ENCODE data around the gene MYOF.
"Not testable (repeated sequence)": the region's sequence is repeated elsewhere in the genome, so short reads cannot be mapped to it uniquely, and the experiment has no call there.

The MYOF gene

GRCh38 chr10:93290661-93291354 lies 191.3 kb downstream of the MYOF start:
- no peak overlapping the region for H2AFZ ChIP-seq (ENCODE audit: low read depth, low read length)
- H2BK5ac ChIP-seq (ENCODE audit: low read depth, low read length, poor library complexity, severe bottlenecking): no peak overlapping the region
- H4K8ac ChIP-seq (ENCODE audit: low read length): no peak overlapping the region
- H3K36me3 ChIP-seq (ENCODE audit: control insufficient read depth in 1 of 2, insufficient read depth in 2 of 2, low read depth in 1 of 2, low read length in 2 of 2): no peaks in the 10 kb centered on the region
- H3K9me3 ChIP-seq (ENCODE audit: control insufficient read depth, low read length): no peaks in the 10 kb centered on the region
- H2BK15ac ChIP-seq (ENCODE audit: low read depth, poor library complexity, severe bottlenecking): no peak overlapping the region
- no peaks in the 10 kb centered on the region for H3K4me1 ChIP-seq (ENCODE audit: control insufficient read depth, insufficient read depth, low read depth, low read length)
- H3K4me3 ChIP-seq (ENCODE audit: insufficient read depth in 1 of 2, low read depth in 1 of 2, low read length in 2 of 2): no peak overlapping the region
- no peak overlapping the region for H3K23ac ChIP-seq (ENCODE audit: low read length in 2 of 2)
- DNase-seq: no peak
- H3K4ac ChIP-seq (ENCODE audit: low read depth in 1 of 2, low read length in 2 of 2): no peak overlapping the region
- H4K91ac ChIP-seq (ENCODE audit: low read length): no peak overlapping the region
- H3K9ac ChIP-seq (ENCODE audit: low read length): no peak overlapping the region
- H3K27ac ChIP-seq (ENCODE audit: low read length, poor library complexity, severe bottlenecking): no peak overlapping the region
- no peak overlapping the region for H3K14ac ChIP-seq (ENCODE audit: low read length in 2 of 2)
- H3K79me1 ChIP-seq (replicated peaks; ENCODE audit: low read length, poor library complexity, severe bottlenecking): no peaks in the 10 kb centered on the region
- H3K4me2 ChIP-seq (ENCODE audit: low read length, poor library complexity, severe bottlenecking): no peak overlapping the region
- no peaks in the 10 kb centered on the region for H3K27me3 ChIP-seq (ENCODE audit: control insufficient read depth in 1 of 2, insufficient read depth in 1 of 2, low read length in 2 of 2)
- H2AK5ac ChIP-seq (ENCODE audit: low read length, severe bottlenecking): no peak overlapping the region
- no peak overlapping the region for H2BK12ac ChIP-seq (ENCODE audit: low read length in 2 of 2)
- no peak overlapping the region for H3K18ac ChIP-seq (ENCODE audit: low read depth in 1 of 2, low read length in 2 of 2)
- WGBS: 93% methylated on average over 4 of the region's 5 CpGs
- no peak overlapping the region for H2BK120ac ChIP-seq (ENCODE audit: low read depth, low read length)

GRCh38 chr10:93288679-93289634 lies 193.2 kb downstream of the MYOF start:
- peak overlapping the region; percentile 61 for H2AK5ac ChIP-seq (ENCODE audit: low read length, severe bottlenecking)
- no peak overlapping the region for H2BK12ac ChIP-seq (ENCODE audit: low read length in 2 of 2)

DNA sequence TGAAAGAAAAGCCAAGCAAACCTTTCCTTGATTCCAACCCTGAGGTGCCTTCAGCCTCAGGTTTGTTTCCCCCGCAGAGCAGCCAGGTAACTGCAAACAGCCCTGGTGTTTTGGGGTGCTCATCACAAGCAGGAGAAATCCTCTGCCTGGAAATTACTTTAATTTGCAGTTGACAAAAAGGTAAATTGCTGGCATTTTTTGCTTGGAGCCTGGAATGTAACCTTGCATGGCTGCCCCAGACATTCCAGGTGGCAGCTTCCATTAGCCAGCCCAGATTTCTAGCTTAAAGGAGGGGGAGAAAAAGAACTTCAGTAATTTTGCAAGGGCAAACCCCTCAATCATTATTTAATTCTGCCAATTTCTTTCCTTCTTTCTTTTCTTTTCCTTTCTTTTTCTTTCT lies 194.4 kb downstream of the MYOF start:
- Histone ChIP-seq H2AFZ (ENCODE audit: low read depth, low read length) (no peak overlapping the region), H3K9ac (ENCODE audit: low read length) (no peak overlapping the region), H3K27ac (ENCODE audit: low read length, poor library complexity, severe bottlenecking) (no peak overlapping the region), H3K36me3 (ENCODE audit: control insufficient read depth in 1 of 2, insufficient read depth in 2 of 2, low read depth in 1 of 2, low read length in 2 of 2) (no peaks in the 10 kb centered on the region), H2BK120ac (ENCODE audit: low read depth, low read length) (no peak overlapping the region), H4K8ac (ENCODE audit: low read length) (no peak overlapping the region), H3K18ac (ENCODE audit: low read depth in 1 of 2, low read length in 2 of 2) (no peak overlapping the region), H4K91ac (ENCODE audit: low read length) (no peak overlapping the region), H2BK12ac (ENCODE audit: low read length in 2 of 2) (no peak overlapping the region), H3K9me3 (ENCODE audit: control insufficient read depth, low read length) (no peaks in the 10 kb centered on the region), H3K27me3 (ENCODE audit: control insufficient read depth in 1 of 2, insufficient read depth in 1 of 2, low read length in 2 of 2) (no peaks in the 10 kb centered on the region), H3K23ac (ENCODE audit: low read length in 2 of 2) (no peak overlapping the region), H3K79me1 (replicated peaks; ENCODE audit: low read length, poor library complexity, severe bottlenecking) (no peaks in the 10 kb centered on the region), H3K4ac (ENCODE audit: low read depth in 1 of 2, low read length in 2 of 2) (no peak overlapping the region), H3K4me3 (ENCODE audit: insufficient read depth in 1 of 2, low read depth in 1 of 2, low read length in 2 of 2) (no peak overlapping the region), H3K4me1 (ENCODE audit: control insufficient read depth, insufficient read depth, low read depth, low read length) (no peaks in the 10 kb centered on the region), H3K14ac (ENCODE audit: low read length in 2 of 2) (no peak overlapping the region), H3K4me2 (ENCODE audit: low read length, poor library complexity, severe bottlenecking) (no peak overlapping the region), H2BK15ac (ENCODE audit: low read depth, poor library complexity, severe bottlenecking) (no peak overlapping the region), H2AK5ac (ENCODE audit: low read length, severe bottlenecking) (no peak overlapping the region), H2BK5ac (ENCODE audit: low read depth, low read length, poor library complexity, severe bottlenecking) (no peak overlapping the region)
- WGBS: 86% methylated on average over 1 of the region's 1 CpG
- DNase-seq: no peak

More at GRCh38 chr10:93288679-93289634, 193.2 kb downstream of the MYOF start:
- H3K4ac ChIP-seq (ENCODE audit: low read depth in 1 of 2, low read length in 2 of 2): no peak overlapping the region
- no peak overlapping the region for H2BK5ac ChIP-seq (ENCODE audit: low read depth, low read length, poor library complexity, severe bottlenecking)
- H3K36me3 ChIP-seq (ENCODE audit: control insufficient read depth in 1 of 2, insufficient read depth in 2 of 2, low read depth in 1 of 2, low read length in 2 of 2): no peaks in the 10 kb centered on the region
- H3K23ac ChIP-seq (ENCODE audit: low read length in 2 of 2): no peak overlapping the region
- H3K4me1 ChIP-seq (ENCODE audit: control insufficient read depth, insufficient read depth, low read depth, low read length): no peaks in the 10 kb centered on the region
- peak; percentile 82 for DNase-seq
- no peak overlapping the region for H4K8ac ChIP-seq (ENCODE audit: low read length)
- H3K27ac ChIP-seq (ENCODE audit: low read length, poor library complexity, severe bottlenecking): peak overlapping the region; percentile 23
- 33% methylated on average over 18 of the region's 20 CpGs for WGBS
- H3K9me3 ChIP-seq (ENCODE audit: control insufficient read depth, low read length): no peaks in the 10 kb centered on the region
- H3K4me2 ChIP-seq (ENCODE audit: low read length, poor library complexity, severe bottlenecking): no peak overlapping the region
- H3K18ac ChIP-seq (ENCODE audit: low read depth in 1 of 2, low read length in 2 of 2): peak overlapping the region in 1 of 2 experiments; percentile 34
- no peak overlapping the region for H2BK120ac ChIP-seq (ENCODE audit: low read depth, low read length)
- no peak overlapping the region for H3K14ac ChIP-seq (ENCODE audit: low read length in 2 of 2)
- no peak overlapping the region for H3K4me3 ChIP-seq (ENCODE audit: insufficient read depth in 1 of 2, low read depth in 1 of 2, low read length in 2 of 2)
- H2AFZ ChIP-seq (ENCODE audit: low read depth, low read length): no peak overlapping the region
- H3K27me3 ChIP-seq (ENCODE audit: control insufficient read depth in 1 of 2, insufficient read depth in 1 of 2, low read length in 2 of 2): no peaks in the 10 kb centered on the region
- H3K79me1 ChIP-seq (replicated peaks; ENCODE audit: low read length, poor library complexity, severe bottlenecking): no peaks in the 10 kb centered on the region
- peak overlapping the region; percentile 29 for H4K91ac ChIP-seq (ENCODE audit: low read length)
- no peak overlapping the region for H3K9ac ChIP-seq (ENCODE audit: low read length)
- H2BK15ac ChIP-seq (ENCODE audit: low read depth, poor library complexity, severe bottlenecking): no peak overlapping the region

DNA sequence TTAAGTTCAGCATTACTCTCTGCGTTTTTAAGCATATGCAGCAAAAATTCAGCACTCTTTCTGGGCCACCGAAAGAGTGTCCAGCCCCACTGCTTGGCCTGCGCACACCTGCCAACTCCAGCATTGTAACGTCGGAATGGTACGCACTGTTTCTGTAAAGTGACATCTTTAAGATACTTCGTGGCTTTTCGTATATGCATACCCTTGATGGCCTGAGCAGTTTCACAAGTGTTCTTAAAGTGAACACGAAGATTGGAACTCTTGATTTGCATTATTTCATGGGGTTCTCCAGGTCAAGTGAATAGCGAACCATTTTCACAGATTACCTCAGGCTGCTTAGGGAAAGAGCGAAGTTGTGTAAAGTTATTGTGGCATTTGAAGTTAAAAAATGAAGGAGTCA lies 197.9 kb downstream of the MYOF start:
- H3K23ac ChIP-seq (ENCODE audit: low read length in 2 of 2); H3K4me1 ChIP-seq (ENCODE audit: control insufficient read depth, insufficient read depth, low read depth, low read length); H3K4ac ChIP-seq (ENCODE audit: low read depth in 1 of 2, low read length in 2 of 2); H3K79me1 ChIP-seq (replicated peaks; ENCODE audit: low read length, poor library complexity, severe bottlenecking); H2BK12ac ChIP-seq (ENCODE audit: low read length in 2 of 2); H3K9ac ChIP-seq (ENCODE audit: low read length); H3K4me3 ChIP-seq (ENCODE audit: insufficient read depth in 1 of 2, low read depth in 1 of 2, low read length in 2 of 2); H2BK5ac ChIP-seq (ENCODE audit: low read depth, low read length, poor library complexity, severe bottlenecking); DNase-seq; H4K8ac ChIP-seq (ENCODE audit: low read length); H3K36me3 ChIP-seq (ENCODE audit: control insufficient read depth in 1 of 2, insufficient read depth in 2 of 2, low read depth in 1 of 2, low read length in 2 of 2); H3K27ac ChIP-seq (ENCODE audit: low read length, poor library complexity, severe bottlenecking); H2AFZ ChIP-seq (ENCODE audit: low read depth, low read length); H3K4me2 ChIP-seq (ENCODE audit: low read length, poor library complexity, severe bottlenecking); H3K18ac ChIP-seq (ENCODE audit: low read depth in 1 of 2, low read length in 2 of 2); H3K27me3 ChIP-seq (ENCODE audit: control insufficient read depth in 1 of 2, insufficient read depth in 1 of 2, low read length in 2 of 2); H2BK120ac ChIP-seq (ENCODE audit: low read depth, low read length); H3K9me3 ChIP-seq (ENCODE audit: control insufficient read depth, low read length); H2BK15ac ChIP-seq (ENCODE audit: low read depth, poor library complexity, severe bottlenecking); H3K14ac ChIP-seq (ENCODE audit: low read length in 2 of 2); H4K91ac ChIP-seq (ENCODE audit: low read length); H2AK5ac ChIP-seq (ENCODE audit: low read length, severe bottlenecking): not testable (repeated sequence)
- 92% methylated on average over 11 of the region's 11 CpGs for WGBS
